PC-9 (cell line): ENCODE data around the gene SYTL1.

Experiments
- EZH2 ChIP-seq: fragments of 200-600 bp; sonication (generic); IDR thresholded peaks from 2 replicates; pipeline ENCODE4 v1.8.0; 2017; ENCODE audit warnings: antibody characterized with exemption, low read depth
- TF ChIP-seq, protein P1 (sequence below): fragments of 200-600 bp; sonication (generic); conservative IDR thresholded peaks from 2 replicates; pipeline ENCODE4 v1.6.1; 2017; ENCODE audit warnings: mixed run types, antibody characterized with exemption, mild to moderate bottlenecking, moderate library complexity

DNA sequence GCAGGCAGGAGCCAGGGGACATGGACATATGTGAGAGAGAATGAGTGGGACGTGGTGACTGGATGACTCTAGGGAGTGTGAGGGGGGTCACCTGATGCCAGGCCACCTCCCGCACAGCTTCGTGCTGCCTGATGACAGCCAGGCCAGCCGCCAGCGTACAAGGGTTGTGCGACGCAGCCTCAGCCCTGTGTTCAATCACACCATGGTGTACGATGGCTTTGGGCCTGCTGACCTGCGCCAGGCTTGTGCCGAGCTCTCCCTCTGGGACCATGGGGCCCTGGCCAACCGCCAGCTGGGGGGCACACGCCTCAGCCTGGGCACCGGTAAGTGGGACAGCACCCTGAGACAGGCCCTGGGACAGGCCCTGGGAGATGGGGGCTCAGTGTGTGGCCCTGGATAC is 11.3 kb downstream of the SYTL1 start:
- TF ChIP-seq, protein P1, sequence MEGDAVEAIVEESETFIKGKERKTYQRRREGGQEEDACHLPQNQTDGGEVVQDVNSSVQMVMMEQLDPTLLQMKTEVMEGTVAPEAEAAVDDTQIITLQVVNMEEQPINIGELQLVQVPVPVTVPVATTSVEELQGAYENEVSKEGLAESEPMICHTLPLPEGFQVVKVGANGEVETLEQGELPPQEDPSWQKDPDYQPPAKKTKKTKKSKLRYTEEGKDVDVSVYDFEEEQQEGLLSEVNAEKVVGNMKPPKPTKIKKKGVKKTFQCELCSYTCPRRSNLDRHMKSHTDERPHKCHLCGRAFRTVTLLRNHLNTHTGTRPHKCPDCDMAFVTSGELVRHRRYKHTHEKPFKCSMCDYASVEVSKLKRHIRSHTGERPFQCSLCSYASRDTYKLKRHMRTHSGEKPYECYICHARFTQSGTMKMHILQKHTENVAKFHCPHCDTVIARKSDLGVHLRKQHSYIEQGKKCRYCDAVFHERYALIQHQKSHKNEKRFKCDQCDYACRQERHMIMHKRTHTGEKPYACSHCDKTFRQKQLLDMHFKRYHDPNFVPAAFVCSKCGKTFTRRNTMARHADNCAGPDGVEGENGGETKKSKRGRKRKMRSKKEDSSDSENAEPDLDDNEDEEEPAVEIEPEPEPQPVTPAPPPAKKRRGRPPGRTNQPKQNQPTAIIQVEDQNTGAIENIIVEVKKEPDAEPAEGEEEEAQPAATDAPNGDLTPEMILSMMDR = no peak
- no peak for TF ChIP-seq EZH2
